ENCODE data around the gene FBXW9.
A peak's percentile ranks its signal among the peaks of the same experiment; 100 is the strongest.
"Not testable (repeated sequence)": the region's sequence is repeated elsewhere in the genome, so short reads cannot be mapped to it uniquely, and the experiment has no call there.

FBXW9 gene

GRCh38 chr19:12648088-12648487 is 48.3 kb downstream of the FBXW9 start:
- no peak for DNase-seq

- peak; percentile 81 for DNase-seq
These were observed 48.9 kb downstream of the FBXW9 start for GRCh38 chr19:12647490-12648071.

DNA sequence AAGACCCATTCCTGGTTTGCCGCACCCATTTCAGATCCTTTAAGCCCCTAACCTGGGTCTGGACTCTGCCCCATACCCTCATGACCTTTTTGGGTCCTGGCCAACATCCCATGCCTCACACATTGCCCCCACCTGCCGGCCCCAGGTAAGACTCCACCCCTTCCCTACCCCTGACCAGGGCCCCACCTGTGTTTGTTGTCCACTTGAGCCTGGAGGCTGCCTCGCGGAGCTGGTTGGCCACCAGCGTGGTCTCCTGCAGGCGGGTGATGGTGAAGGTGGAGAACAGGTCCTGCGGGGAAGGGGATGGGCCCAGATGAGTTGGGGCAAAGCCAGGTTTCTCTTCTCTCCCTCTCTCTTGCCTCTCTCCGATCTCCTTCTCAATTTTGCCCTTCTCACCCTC is 49.4 kb downstream of the FBXW9 start:
- no peak for DNase-seq

- DNase-seq: no peak
These were observed 49.9 kb downstream of the FBXW9 start for GRCh38 chr19:12646551-12646950.

- not testable (repeated sequence) for DNase-seq
These were observed 52.7 kb downstream of the FBXW9 start for GRCh38 chr19:12643716-12644115.

DNA sequence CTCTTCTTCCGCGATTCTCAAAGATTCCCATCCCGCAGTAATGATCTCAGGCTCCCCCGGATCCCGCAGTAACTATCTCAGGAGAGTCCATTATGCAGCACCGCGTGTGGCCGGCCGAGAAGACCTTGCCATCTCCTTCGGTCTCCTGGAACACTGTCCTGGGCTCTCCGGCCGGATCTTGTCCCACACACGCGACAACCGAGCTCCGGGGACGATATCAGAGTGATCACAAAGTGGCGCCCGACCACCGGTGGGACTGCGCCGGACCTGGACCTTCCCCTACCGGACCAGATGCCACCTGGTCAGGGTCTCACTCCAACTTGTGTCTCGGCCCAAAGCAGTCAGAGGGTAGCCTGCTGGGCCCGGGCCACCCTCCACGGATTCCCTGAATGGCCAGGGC is 53.9 kb downstream of the FBXW9 start:
- no peak for DNase-seq

GRCh38 chr19:12641456-12641855 is 55.0 kb downstream of the FBXW9 start:
- no peak for DNase-seq

DNA sequence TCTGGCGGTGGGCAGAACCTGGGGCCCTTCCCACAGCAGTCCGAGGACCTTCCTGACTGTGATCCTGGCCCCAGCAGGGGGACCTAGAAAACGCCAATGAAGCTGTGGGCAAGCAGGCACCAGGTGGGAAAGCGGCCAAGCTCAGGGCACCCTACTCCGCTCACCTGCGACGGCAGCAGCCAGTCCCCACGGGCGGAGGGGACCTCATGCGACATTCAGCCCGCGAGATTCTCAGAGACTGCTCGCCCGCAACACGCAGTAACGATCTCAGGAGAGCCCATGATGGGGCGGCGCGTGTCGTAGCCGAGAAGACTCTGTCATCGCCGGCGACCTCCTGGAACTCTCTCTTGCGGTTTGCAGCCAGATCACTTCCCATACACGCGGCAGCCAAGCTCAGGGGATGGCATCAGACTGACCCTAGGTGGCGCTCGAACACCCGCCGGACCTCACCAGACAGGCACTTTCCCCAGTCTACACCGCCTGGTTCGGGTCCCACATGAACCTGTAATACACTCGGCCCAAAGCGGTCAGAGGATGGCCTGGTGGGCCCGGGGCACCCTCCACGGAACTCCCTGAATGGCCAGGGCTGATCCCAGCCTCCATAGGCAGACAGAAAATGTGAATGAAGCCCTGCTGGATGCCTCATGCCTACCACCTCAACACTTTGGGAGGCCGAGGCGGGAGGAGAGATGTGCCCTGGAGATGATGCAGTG is 56.4 kb downstream of the FBXW9 start:
- DNase-seq: peak; percentile 92
